GM21723 (cell line): ENCODE results near the gene MORF4L2.

Experiments
- ATAC-seq: cut with Tn5 transposase; IDR thresholded peaks from one replicate; pipeline ENCODE4 v1.9.1; 2021; ENCODE audit warnings: mild to moderate bottlenecking, moderate library complexity; ENCODE audit not compliant: unreplicated experiment

Gene MORF4L2

GRCh38 chrX:103686199-103687072 is at the start of gene MORF4L2:
Gene MORF4L2 (minus strand): TSS chrX:103686699. CDS start chrX:103677027, 9,672 bp downstream.
- ATAC-seq = peak; percentile 92

GRCh38 chrX:103734125-103734760 is 47.7 kb upstream of the MORF4L2 start:
- ATAC-seq = no peak

- no peak for ATAC-seq
Measured at GRCh38 chrX:103733017-103733416, 46.5 kb upstream of the MORF4L2 start.

- ATAC-seq = no peak
Measured at GRCh38 chrX:103730796-103731493, 44.4 kb upstream of the MORF4L2 start.

GRCh38 chrX:103730147-103730795 is 43.8 kb upstream of the MORF4L2 start:
- no peak for ATAC-seq

- ATAC-seq = no peak
Measured at GRCh38 chrX:103729015-103729414, 42.5 kb upstream of the MORF4L2 start.

GRCh38 chrX:103727115-103727514 is 40.6 kb upstream of the MORF4L2 start:
- ATAC-seq = no peak

- ATAC-seq = no peak
Measured at GRCh38 chrX:103726477-103726876, 40.0 kb upstream of the MORF4L2 start.

GRCh38 chrX:103722505-103722904 is 36.0 kb upstream of the MORF4L2 start:
- no peak for ATAC-seq

- ATAC-seq = no peak
Measured at GRCh38 chrX:103718120-103718519, 31.6 kb upstream of the MORF4L2 start.

- no peak for ATAC-seq
Measured at GRCh38 chrX:103716962-103717361, 30.5 kb upstream of the MORF4L2 start.

- ATAC-seq = no peak
Measured at GRCh38 chrX:103710609-103711008, 24.1 kb upstream of the MORF4L2 start, which contains the start of gene TMEM31. Gene TMEM31 (plus strand): TSS chrX:103710909. CDS start chrX:103712259, 1,350 bp downstream.

GRCh38 chrX:103704863-103705262 is 18.4 kb upstream of the MORF4L2 start:
- no peak for ATAC-seq

- ATAC-seq = no peak
Measured at GRCh38 chrX:103699243-103699642, 12.7 kb upstream of the MORF4L2 start.

- no peak for ATAC-seq
Measured at GRCh38 chrX:103697687-103698086, 11.2 kb upstream of the MORF4L2 start.

GRCh38 chrX:103691059-103691458 is 4.6 kb upstream of the MORF4L2 start:
- no peak for ATAC-seq

- ATAC-seq = no peak
Measured at GRCh38 chrX:103688946-103689345, 2.4 kb upstream of the MORF4L2 start.

- ATAC-seq = no peak
Measured at GRCh38 chrX:103687696-103688201, 1.2 kb upstream of the MORF4L2 start.

GRCh38 chrX:103687073-103687695 is 685 bp upstream of the MORF4L2 start:
- peak; percentile 64 for ATAC-seq

- ATAC-seq = no peak
Measured at GRCh38 chrX:103685396-103685795, 1.1 kb downstream of the MORF4L2 start.
